ENCODE data around the gene TEX55.
"Not testable (repeated sequence)": the region's sequence is repeated elsewhere in the genome, so short reads cannot be mapped to it uniquely, and the experiment has no call there.

DNA sequence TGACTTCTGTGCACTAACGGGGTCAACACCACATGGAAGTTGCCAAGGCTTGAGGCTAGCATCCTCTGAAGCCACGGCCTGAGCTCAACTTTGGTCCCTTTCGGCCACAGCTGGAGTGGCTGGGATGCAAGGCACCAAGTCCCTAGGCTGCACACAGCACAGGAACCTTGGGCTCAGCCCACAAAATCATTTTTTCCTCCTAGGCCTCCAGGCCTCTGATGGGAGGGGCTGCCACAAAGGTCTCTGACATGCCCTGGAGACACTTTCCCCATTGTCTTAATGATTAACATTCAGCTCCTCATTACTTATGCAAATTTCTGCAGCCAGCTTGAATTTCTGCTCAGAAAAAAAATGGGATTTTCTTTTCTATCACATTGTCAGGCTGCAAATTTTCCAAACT lies 27.6 kb upstream of the TEX55 start:
- TF ChIP-seq, protein P1, sequence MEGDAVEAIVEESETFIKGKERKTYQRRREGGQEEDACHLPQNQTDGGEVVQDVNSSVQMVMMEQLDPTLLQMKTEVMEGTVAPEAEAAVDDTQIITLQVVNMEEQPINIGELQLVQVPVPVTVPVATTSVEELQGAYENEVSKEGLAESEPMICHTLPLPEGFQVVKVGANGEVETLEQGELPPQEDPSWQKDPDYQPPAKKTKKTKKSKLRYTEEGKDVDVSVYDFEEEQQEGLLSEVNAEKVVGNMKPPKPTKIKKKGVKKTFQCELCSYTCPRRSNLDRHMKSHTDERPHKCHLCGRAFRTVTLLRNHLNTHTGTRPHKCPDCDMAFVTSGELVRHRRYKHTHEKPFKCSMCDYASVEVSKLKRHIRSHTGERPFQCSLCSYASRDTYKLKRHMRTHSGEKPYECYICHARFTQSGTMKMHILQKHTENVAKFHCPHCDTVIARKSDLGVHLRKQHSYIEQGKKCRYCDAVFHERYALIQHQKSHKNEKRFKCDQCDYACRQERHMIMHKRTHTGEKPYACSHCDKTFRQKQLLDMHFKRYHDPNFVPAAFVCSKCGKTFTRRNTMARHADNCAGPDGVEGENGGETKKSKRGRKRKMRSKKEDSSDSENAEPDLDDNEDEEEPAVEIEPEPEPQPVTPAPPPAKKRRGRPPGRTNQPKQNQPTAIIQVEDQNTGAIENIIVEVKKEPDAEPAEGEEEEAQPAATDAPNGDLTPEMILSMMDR (IDR thresholded peaks at IDR 0.05) = not testable (repeated sequence)
- TF ChIP-seq EP300 (IDR thresholded peaks at IDR 0.05) = not testable (repeated sequence)
